DMS114 treated with DMSO at 0.1 percent for 48 hours (cell line): ENCODE measurements around the gene MSI2.
"Not testable (repeated sequence)": the region's sequence is repeated elsewhere in the genome, so short reads cannot be mapped to it uniquely, and the experiment has no call there.

Experiments
- DNase-seq: peaks from one replicate; lab custom pipeline; 2025; ENCODE audit not compliant: unreplicated experiment; lab: John Stamatoyannopoulos, UW

MSI2 gene

DNA sequence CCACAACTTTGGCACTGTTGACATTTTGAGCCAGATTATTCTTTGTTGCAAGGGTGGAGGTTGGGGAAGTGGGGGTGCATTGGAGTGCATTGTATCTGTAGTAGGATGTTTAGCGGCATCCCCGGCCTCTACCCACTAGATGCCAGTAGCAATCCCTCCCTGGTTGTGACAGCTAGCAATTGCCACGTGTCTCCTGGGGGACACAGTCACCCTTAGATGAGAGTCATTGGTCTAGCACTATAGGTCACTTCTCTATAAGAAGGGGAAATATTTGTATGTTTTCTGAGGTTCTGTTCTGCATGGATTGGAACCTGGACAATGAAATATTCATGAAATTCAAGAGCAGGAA, 32.4 kb downstream of the MSI2 start:
- no peak for DNase-seq

DNA sequence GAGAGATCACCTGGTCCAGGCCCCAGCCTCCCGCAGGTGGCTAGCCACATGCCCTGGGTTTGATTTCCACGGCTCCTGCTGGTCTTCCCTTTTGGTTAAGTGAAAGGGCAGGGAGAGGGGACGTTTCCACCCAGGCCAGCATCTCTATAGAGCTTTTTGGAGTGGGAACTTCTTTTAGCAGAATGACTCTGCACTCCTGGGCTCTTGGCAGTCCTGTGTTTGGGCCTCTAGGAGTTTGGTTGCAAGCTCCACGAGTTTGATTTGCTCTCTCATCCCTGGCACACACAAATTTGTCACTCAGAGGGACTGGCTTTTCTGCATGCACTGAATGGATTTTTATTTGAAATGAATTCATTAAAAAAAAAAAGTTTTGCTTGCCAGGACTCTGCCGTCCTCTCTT, 32.8 kb downstream of the MSI2 start:
- no peak for DNase-seq

DNA sequence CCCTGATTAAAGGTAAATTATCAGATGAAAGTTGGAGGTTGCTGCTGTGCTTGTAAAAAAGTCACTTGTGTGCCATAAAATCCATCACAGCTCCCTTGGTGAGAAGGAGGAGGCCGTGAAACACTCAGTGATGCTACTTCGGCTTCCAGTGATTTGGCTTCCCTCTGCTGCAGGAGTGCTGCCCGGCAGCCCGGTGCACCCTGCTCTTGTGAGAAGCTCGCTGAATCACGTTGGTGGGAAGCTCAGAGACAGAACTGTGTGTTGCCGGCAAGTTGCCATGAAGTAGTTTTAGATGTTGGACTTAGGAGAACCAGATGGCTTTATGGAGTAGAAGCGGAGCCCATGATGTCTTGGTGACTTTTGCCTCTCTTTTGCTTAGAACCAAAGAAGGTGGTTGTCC, 33.3 kb downstream of the MSI2 start:
- no peak for DNase-seq

DNA sequence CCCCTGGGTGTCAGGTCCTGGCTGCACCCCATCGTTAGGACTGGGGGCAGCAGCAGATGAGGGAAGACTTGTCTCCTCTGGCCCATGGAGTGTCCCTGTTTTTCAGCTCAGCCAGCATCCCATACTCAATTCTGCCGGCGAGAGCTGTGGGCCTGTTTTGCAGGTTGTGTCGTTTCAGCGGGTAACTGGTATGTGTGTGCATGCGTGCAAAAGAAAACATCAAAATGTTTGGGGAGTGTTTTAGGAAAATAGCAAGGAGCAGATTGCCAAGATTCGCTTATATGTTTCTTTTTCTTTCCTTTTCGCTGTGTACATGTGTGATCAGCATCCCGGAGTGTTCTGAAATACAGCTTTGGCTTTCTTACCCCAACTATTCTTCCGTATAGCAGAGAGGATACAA, 34.7 kb downstream of the MSI2 start:
- no peak for DNase-seq

DNA sequence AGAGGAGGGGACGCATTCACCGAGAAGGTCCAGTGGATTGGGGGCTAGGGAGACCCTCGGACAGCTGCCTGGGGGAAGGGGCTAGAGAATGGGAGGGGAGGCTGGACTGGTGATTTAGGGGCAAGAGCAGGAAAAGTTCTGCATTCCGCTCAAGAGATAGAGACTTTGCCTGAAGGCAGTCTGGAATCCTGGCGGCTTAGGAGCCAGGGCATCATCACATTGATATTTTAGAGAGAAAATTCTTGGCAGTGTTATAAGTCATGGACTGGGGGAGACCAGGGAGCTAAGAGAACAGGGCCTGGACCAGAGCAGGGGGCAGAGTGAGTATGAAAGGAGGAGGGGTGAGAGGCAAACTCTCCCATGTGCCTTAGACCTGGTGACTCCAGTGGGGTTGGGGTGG, 35.8 kb downstream of the MSI2 start:
- DNase-seq: no peak

DNA sequence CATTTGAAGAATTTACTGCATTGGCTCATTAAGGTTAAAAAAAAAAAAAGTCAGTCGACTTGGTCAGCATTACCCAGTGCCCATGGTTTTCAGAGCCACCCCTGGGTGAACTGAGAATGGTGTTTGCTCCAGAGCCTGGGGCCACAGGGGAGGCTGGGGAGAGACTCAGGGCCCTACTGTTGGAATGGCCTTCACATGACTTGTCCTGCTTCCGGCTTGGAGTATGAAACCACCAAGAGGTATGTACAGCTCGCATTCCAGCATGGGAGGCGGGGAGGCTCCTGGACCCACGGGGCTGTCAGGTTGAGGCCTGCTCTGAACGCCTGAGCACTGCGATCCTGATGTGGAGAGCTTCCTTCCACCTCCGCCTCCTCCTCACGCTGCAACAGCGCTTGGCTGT, 36.8 kb downstream of the MSI2 start:
- no peak for DNase-seq

DNA sequence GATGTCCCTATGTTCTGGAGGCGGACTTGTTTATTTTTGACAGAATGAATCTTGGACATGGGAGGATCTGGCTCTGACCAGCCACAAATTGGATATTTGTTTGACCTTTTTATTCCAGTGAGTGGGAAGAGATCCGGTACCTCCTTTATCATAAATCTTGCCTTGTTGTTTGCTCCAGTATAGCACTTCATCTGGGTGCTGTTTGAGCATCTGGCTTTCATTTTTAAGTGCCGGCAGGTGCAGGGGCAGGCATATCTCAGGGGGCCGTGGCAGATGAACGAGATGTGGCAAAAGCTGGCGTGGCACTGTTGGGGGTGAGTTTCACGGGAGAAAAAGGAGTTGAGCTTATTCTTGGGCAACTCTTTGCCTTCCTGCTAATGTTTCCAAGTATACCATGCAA, 37.8 kb downstream of the MSI2 start:
- DNase-seq: no peak

DNA sequence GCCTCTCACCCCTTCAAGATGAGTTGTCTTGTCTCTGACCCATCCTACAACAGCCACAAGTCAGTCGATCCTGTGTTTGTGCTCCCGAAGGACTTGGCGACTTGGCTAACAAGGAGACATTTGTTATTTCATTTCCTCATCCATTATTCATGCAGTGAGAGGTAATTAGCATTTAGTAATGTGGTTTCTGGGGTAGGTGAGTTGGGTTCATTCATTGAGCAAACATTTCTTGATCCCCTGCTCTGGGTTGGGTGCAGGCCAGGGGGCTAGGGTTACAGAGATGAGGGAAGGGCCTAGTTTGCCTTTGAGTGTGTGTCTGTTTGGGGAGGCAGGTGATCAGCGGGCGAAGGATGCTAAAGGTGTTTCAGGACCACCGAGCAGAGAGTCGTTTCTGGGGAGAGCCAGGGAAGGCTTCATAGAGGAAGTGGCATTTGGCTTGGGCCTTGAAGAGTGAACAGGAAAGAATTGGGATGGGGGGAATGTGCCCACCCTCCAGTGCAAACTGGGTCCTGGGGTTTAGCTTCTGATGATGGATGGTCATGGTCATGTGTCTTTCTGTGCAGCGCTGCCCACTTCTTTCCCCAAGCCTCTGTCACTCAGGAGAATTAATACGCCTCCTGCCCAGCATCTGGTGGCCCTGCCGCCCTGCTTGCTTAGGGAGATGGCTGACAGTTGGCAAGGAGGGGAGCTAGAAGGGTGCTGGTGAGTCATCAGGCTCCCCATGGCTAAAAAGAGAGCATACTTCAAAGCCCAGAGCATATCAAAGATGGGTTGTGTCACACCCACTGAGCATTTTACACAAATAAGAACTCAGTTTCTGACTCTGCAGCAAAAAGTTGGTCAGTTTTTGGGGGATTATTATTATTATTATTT, 38.5 kb downstream of the MSI2 start:
- no peak for DNase-seq

DNA sequence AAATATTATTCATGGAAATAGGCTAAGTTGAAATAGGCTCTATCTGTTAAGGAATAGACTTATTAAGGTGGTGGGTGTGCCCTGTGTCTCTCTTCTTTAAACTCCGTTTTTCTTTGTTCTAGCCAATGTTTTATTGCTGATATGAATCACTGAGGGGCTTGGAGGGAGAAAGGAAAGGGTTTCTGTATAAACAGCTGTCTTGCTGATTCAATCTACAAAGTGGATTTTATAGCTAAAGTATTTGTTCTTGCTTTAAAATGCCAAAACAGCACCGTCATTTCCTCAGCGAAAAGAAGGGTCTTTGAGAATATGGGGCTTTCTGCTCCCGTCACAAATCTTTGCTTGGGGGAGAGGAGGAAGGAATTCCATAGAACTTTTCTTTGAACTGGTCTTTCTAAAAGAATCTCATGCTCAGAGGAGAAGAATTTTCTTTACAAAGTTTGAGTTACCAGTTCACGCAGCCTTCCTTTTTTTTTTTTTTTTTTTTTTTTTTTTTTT, 39.3 kb downstream of the MSI2 start:
- no peak for DNase-seq

DNA sequence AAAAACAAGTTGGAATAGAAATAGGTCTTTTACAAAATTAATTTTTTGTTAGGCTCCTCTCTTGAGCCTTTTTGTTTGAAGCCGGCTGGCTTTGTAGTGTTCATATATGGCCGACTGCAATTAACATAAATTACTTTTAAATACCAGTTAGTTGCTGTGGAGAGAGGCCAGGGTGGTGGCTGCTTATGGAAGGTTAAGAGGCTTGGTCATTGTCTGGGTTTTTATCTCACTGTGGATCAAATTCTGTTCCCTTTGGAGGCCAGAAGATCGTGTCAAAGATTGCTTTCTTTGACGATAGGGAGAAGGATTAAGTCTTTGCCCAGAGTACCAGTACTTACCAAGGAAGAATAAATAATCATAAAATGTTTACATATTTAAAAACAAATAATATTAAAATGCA, 39.9 kb downstream of the MSI2 start:
- no peak for DNase-seq

DNA sequence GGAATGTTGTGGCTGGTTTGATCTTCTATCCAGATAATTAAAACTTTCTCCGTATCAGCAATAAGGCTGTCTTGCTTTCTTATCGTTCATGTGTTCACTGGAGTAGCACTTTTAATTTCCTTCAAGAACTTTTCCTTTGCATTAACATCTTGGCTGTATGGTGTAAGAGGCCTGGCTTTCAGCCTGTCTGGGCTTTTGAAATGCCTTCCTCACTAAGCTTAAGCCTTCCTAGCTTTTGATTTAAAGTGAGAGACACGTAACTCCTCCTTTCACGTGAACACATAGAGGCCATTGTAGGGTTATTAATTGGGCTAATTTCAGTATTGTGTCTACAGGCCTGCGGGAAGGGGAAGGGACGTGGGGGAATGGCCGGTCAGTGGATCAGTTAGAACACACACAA, 42.9 kb downstream of the MSI2 start:
- DNase-seq: no peak

DNA sequence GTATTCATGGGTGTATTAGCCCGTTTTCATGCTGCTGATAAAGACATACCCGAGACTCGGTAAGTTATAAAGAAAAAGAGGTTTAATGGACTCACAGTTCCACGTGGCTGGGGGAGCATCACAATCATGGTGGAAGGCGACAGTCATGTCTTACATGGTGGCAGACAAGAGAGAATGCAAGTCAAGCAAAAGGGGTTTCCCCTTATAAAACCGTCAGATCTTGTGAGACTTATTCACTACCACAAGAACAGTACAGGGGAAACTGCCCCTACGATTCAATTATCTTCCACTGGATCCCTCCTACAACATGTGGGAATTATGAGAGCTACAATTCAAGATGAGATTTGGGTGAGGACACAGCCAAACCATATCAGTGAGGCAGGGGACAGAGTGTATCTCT, 44.3 kb downstream of the MSI2 start:
- not testable (repeated sequence) for DNase-seq

DNA sequence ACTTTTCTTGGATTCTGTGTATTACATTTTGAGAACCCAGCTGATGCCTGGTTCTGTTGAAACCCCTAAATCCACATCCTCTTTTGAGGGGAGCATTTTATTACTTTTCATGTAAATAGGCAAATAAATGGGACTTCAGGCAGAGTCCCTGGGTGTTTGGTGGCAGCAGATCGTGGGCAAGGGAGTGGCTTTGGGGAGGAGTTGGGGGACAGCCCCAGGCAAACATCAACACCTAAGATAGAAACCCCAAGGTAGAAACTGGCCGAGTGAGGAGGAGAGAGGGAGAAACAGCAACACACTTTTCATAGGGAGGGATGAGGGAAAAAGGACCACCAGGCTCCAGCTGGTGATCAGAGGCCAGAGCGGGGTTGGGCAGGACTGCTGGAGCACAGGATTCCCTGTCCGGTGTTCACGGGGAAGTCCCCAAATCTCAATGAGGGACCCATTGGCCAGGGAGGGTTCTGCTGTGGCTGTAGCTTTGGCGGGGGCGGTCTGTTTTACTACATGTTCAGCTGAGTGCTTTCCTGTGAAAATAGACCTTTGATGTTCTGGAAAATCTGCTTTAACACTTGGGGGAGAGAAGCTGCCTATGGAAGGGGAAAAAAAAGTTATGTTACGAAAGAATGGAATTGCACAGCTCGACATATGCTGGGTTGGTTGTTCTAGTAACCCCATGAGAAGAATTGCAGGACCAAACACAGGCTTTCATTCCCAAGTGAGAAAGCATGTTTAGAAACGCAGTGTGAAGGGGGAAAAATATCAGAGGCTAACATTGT, 46.6 kb downstream of the MSI2 start:
- DNase-seq: no peak

DNA sequence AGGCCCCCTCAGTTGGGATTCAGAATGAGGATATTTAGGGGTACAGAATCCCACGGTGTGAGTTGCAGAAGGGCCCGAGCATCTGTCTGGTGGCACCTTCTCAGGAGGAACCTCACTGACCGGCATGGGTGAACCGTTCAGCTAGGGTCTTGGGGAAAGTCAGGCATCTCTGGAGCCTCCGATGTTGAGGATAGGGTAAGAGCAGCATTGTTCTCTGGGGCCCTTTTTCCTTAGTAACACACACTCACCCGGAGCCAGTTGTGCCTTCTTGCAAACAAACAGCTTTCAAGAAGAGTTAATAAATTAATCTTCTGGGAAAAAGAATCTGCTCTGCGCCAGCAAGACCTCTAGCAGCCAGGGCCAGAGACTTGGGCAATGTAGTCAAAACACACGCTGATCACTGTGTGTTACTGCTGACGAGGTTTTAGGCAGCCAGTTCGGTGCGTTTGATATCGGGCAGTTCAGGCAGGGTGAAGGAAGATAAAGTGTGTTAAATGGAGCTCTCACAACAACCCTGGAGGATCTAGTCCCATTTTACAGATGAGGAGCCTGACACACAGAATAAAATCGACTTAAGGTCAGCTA, 48.9 kb downstream of the MSI2 start:
- DNase-seq: no peak

DNA sequence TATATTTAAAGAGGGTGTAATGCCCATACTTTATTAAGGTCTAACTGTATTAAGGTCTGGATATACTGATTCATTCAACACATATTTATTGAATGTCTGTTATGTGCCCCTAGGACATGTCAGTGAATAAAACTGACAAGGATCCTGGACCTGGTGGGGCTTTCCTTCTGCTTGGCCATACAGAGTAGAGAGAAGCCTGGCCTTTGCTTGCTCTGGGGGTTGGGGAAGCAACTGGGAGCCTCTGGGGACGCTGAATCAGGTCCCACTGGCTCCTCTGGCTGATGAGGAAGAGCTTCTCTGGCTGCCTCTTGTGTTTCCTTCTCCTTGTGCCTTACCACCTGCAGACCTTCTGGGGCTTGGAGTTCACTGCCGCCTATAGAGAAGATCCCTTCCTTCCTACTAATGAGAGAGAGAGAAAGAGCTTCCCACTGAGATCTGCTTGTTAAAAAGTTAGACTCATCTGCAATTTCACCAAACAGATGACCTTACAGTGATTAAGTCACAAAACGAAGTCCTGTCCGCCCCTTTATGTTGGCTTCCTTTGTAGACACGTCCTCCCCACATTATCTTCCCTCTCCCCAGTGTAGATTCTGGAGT, 49.7 kb downstream of the MSI2 start:
- no peak for DNase-seq

DNA sequence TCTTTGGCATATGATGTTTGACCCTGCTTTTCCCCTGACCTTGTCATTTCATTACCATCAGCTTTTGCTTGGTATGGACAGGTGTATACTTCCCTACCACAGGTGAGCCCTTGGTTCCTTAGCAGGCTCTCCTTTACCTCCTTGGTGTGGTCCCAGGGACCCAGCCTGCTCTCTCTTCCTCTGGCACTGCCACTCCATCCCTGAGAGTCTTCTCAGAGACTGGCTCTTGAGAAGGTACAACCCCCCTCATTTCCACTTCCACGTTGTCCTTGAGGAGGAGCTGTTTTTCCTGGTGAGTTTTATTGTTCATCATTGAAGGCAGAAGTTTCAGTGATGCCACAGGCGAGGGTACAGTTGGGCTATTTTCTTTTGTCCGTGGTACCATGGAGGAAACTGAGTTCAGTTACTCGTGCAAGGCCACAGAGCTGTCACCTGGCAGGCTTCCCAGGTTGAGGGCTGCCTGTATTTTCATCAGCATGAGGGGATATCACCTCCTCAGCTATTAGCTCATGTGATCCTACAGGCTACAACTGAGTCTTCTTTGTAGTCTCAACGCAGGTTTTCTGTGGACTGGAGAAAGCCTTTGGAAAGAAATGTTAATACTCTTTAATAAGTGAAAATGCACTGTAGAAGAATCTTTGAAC, 52.3 kb downstream of the MSI2 start:
- DNase-seq: no peak

DNA sequence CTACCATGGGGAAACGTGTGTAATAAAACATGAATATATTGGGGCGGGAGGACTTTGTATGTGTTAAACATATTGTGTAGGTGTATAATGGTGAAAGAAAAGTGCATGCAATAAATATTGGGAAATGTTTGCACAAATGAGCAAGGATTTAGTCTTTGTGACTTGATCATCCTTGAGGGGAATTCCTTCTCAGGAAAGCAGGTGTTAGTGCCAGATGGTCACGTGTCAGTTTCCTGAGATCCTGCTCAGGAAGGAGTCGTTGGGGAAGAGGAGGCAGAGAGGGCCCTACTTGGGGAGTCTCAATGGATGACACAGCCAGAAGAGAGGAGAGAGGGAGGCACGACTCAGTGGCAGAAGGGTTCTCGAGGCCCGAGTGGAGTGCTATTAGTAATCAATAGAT, 53.2 kb downstream of the MSI2 start:
- DNase-seq: no peak

DNA sequence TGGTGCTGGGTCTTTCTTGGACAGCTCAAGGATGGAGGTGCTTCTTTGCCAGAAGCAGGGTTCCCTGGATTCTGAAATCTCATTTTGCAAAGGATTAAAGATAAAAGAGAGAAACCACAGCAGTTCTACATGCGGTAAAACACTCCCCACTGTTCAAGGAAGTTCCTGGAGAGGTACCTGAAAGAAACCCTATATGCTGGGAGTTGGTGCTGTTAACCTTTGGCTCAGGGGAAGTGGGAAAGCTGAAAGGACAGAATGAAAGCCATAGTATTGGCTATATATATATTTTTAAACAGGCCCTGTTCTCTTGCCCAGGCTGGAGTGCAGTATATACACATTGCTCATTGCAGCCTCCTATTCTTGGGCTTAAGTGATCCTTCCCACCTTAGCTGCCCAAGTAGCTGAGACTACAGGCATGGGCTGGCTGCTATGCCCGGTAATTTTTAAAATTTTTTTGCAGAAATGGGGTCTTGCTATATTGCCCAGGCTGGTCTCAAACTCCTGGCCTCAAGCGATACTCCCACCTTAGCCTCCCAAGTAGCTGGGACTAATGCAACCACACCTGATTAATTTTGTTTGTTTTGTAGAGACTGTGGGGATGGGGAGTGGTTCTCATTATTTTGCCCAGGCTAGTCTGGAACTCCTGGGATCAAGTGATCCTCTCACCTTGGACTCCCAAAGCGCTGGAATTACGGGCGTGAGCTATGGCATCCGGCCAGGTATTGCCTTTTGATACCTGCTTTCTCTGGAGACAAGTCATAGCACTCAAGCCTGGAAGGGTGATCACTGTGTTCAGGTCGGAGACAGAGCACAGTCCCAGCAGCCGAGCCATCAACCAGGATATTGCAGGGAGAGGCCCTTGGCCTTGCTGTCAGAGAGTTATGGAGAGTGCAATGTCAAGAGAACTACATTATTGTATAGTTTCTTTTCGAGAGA, 55.2 kb downstream of the MSI2 start:
- no peak for DNase-seq

DNA sequence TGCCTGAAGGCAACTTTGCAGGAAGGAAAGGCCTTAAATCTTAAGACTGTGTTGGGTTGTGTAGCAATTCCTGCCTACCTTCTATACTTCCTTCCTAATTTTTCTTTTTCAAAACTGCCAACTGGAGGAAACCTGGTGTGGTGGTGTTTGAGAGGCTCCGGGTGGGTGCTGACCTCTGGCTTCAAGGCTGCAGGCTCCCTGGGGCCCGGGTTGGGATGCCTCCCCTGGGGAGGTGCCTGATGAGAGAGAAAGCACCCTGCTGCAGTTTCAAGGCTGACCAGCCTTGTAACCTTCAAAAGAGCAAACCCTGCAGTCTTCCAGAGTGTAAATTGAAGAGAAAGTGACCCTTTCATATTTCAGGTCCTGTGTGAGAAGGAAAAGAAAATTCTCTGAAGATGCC, 55.9 kb downstream of the MSI2 start:
- DNase-seq: no peak
